ENCODE data around the gene FLYWCH1.

FLYWCH1 gene

DNA sequence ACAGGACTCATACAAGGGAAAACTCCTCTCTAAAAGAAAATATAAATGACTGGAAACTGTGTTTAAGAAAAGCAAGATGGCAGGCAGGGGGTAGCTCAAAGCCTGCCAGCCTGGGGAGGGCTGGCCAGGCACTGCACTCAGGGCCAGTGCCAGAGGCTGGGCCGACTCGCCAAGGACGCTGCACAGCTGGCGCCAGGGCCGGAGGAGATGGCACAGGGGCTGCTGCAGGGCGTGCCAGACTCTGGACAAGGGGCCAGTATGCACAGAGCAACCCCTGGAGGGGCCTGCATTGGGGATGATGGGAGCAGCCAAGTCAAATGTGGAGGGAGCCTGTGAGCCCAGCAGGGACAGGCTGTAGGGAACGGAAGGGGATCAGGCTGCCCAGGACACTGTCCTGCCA, 64.5 kb downstream of the FLYWCH1 start:
- DNase-seq (ENCODE audit: extremely low spot score), result no peak
- POLR2A ChIA-PET, result interaction anchor here (0.8 to 3.9 kb wide), 2 partner anchors 12 to 44 kb away, joined by 3 to 10 read pairs; partner anchors contain the start of gene KREMEN2
- CTCF ChIA-PET, result no interaction called here
- TF ChIP-seq NFRKB (IDR thresholded peaks at IDR 0.05), result no peak
- TF ChIP-seq BHLHE40 (IDR thresholded peaks at IDR 0.05; ENCODE audit: borderline replicate concordance), result no peak
- no peak for TF ChIP-seq ZNF384 (IDR thresholded peaks at IDR 0.05)
- no peak for TF ChIP-seq CTBP1 (IDR thresholded peaks at IDR 0.05; ENCODE audit: borderline replicate concordance)
- TF ChIP-seq ELF4 (IDR thresholded peaks at IDR 0.05), result no peak
- no peak for TF ChIP-seq FOXK2 (IDR thresholded peaks at IDR 0.05)
- TF ChIP-seq SP1 (IDR thresholded peaks at IDR 0.05), result no peak
- no peak for TF ChIP-seq TARDBP (IDR thresholded peaks at IDR 0.05)
- TF ChIP-seq, protein P1, sequence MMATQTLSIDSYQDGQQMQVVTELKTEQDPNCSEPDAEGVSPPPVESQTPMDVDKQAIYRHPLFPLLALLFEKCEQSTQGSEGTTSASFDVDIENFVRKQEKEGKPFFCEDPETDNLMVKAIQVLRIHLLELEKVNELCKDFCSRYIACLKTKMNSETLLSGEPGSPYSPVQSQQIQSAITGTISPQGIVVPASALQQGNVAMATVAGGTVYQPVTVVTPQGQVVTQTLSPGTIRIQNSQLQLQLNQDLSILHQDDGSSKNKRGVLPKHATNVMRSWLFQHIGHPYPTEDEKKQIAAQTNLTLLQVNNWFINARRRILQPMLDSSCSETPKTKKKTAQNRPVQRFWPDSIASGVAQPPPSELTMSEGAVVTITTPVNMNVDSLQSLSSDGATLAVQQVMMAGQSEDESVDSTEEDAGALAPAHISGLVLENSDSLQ (IDR thresholded peaks at IDR 0.05), result no peak
- TF ChIP-seq FOXM1 (IDR thresholded peaks at IDR 0.05; ENCODE audit: borderline replicate concordance), result no peak
- TF ChIP-seq SUZ12 (IDR thresholded peaks at IDR 0.05), result no peak
- TF ChIP-seq L3MBTL2 (conservative IDR thresholded peaks at IDR 0.05), result no peak
- no peak for TF ChIP-seq HDGF (IDR thresholded peaks at IDR 0.05; ENCODE audit: borderline replicate concordance)
- TF ChIP-seq LEF1 (IDR thresholded peaks at IDR 0.05; ENCODE audit: borderline replicate concordance), result no peak
- TF ChIP-seq ARNT (IDR thresholded peaks at IDR 0.05), result no peak
- TF ChIP-seq FOXA1 (IDR thresholded peaks at IDR 0.05), result no peak

DNA sequence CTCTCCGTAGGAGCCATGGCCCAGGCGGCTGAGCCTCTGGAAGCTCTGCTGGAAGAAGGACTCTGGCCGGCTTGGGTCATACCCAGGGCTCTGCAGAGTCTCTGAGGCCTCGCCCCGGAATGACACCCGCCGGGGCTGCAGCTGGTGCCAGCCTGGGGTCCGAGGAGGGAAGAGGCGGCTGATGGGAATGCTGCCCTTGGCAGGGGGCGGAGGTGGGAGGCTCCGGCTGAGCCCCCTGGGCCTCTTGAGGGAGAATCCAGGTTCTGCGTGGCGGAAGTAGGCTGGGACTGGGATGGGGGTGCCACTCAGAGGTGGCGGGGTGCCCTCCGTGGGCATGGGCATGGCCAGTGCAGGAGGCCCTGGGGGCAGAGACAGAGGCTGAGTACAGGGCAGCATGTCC, 64.9 kb downstream of the FLYWCH1 start:
- POLR2A ChIA-PET, result interaction anchor here (0.8 to 3.9 kb wide), 2 partner anchors 12 to 44 kb away, joined by 3 to 10 read pairs; partner anchors contain the start of gene KREMEN2
- CTCF ChIA-PET, result no interaction called here
- no peak for DNase-seq (ENCODE audit: extremely low spot score)
- TF ChIP-seq ZNF384 (IDR thresholded peaks at IDR 0.05) (no peak), LEF1 (IDR thresholded peaks at IDR 0.05; ENCODE audit: borderline replicate concordance) (no peak)

DNA sequence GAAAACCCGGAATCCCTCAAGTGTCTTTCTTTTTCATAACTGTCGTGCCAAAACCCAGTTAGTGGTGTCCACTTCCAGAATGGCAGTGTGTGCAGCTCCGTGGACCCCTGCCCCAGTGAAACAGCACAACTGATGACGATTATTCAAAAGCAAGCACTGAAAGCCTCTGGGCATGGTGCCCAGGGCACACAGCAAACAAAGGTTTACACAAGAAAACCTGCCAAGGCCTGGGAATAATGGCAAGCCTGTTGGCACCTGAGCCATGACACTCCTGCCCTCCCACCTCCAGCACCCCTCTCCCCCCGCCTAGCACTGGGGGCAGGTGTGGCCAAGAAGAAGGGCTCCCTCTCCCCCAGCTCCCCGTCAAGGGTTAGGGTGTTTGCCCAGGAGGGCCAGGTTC, 65.7 kb downstream of the FLYWCH1 start:
- CTCF ChIA-PET, result no interaction called here
- DNase-seq (ENCODE audit: extremely low spot score), result no peak
- TF ChIP-seq TARDBP (IDR thresholded peaks at IDR 0.05) (no peak), NFRKB (IDR thresholded peaks at IDR 0.05) (no peak), HDGF (IDR thresholded peaks at IDR 0.05; ENCODE audit: borderline replicate concordance) (no peak), ZNF384 (IDR thresholded peaks at IDR 0.05) (no peak), FOXK2 (IDR thresholded peaks at IDR 0.05) (no peak), FOXA1 (IDR thresholded peaks at IDR 0.05) (no peak), ELF4 (IDR thresholded peaks at IDR 0.05) (no peak), SP1 (IDR thresholded peaks at IDR 0.05) (no peak), CTBP1 (IDR thresholded peaks at IDR 0.05; ENCODE audit: borderline replicate concordance) (no peak), LEF1 (IDR thresholded peaks at IDR 0.05; ENCODE audit: borderline replicate concordance) (no peak)
- TF ChIP-seq, protein P1 (IDR thresholded peaks at IDR 0.05), result no peak
- POLR2A ChIA-PET, result interaction anchor here (1.0 to 3.9 kb wide), 3 partner anchors 13 to 45 kb away, joined by 3 to 10 read pairs (median 6); partner anchors contain the start of genes KREMEN2 and TNFRSF12A

DNA sequence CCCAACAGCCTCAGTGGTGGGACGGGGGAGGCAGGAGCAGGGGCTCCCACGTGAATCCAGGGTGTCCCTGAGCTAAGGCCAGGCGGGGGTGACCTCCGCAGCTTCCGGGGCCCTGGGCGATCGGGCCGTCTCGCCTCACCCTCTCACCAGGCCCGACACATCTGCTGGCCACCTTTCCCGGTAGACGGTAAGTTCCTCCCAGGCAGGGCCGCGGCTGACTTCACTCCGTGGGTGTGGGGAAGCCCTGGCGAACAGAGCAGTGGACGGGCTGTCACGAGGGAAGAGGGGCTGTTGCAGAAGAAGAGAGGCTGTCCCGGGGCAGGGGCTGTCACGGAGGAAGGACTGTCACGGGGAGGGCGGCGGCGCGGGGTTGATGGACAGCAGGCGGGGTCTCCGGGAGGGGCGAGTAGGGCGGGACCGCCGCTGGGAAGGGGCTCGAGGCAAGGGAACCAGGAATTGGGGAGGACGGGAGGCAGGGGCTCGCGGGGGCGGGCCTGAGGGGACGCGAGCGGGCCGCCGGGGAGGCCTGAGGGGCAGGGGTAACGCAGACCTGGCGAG, 68.0 kb downstream of the FLYWCH1 start:
- POLR2A ChIA-PET, result interaction anchor here (0.6 to 3.5 kb wide), 24 partner anchors 8 to 112 kb away, joined by 3 to 40 read pairs (median 4); partner anchors contain the start of genes FLYWCH2, KREMEN2, PAQR4 and TNFRSF12A
- peak; percentile 32 for DNase-seq (ENCODE audit: extremely low spot score)
- no peak for TF ChIP-seq NFRKB (IDR thresholded peaks at IDR 0.05)
- TF ChIP-seq, protein P1 (IDR thresholded peaks at IDR 0.05), result peak; percentile 93
- CTCF ChIA-PET, result interaction anchor here (0.6 kb wide), 1 partner anchor 125 kb away, joined by 6 read pairs; no protein-coding TSS in a partner anchor

DNA sequence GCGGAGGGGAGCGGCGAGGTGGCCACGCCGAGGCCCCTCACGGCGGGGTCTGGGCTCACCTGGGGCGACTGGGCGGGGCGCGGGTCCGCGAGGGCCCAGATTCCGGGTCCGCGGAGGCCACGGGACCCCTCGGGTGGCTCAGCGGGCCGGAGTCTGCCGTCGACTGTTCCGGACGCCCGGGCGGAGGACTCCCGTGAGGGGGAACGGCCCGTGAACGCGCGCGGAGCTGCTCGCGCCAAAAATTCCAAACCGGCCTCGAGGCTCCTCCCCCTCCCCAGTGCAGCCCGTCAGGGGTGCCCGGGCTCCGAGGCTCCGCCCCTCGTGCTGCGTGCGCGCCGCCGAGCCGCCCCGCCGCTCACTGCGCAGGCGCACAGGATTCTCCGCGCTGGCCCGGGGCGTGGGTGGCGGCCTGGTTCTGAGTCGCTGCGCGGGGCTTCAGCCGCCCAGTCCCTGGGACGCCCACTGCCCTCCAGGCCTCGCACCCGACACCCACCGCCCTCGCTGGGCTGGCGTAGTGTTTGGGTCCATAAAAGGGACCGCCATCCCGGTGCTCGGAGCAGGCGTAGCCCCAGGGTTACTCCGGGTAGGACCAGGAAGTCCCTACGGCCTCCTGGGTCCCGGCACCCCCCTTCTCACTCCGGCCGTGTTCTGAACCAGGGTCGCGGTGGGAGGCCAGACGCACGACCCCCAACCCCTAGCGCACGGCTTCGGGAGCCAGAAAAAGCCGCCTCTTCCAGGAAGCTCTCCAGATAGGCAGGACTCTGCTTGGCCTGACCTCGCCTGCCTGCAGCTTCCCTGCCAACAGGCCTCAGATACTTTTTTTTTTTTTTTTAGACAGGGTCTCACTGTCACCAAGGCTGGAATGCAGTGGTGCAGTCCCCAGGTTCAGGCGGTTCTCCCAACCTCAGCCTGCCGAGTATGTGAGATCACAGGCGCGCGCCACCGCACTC, 68.8 kb downstream of the FLYWCH1 start, which contains the start of gene PKMYT1:
Gene PKMYT1, minus strand, starts transcription at position 220 of the 950 bp plus-strand sequence. CDS start 789 bp downstream, outside the sequence.
- TF ChIP-seq TARDBP (IDR thresholded peaks at IDR 0.05) (no peak), L3MBTL2 (conservative IDR thresholded peaks at IDR 0.05) (peak; percentile 21; the same call in 1 of the 2 replicates), FOXK2 (IDR thresholded peaks at IDR 0.05) (no peak), ELF4 (IDR thresholded peaks at IDR 0.05) (no peak; the same call in 1 of the 2 replicates), SP1 (IDR thresholded peaks at IDR 0.05) (no peak), NFRKB (IDR thresholded peaks at IDR 0.05) (no peak), ARNT (IDR thresholded peaks at IDR 0.05) (no peak)
- TF ChIP-seq, protein P1 (IDR thresholded peaks at IDR 0.05), result no peak
- peak; percentile 99 for DNase-seq (ENCODE audit: extremely low spot score)
- ChIA-PET POLR2A (interaction anchor here (0.6 to 3.5 kb wide), 28 partner anchors 8 to 154 kb away, joined by 3 to 40 read pairs (median 4); partner anchors contain the start of genes FLYWCH2, KREMEN2, PAQR4 and TNFRSF12A), CTCF (interaction anchor here (0.6 to 1.0 kb wide), 5 partner anchors 38 to 124 kb away, joined by 3 to 6 read pairs (median 3); partner anchors contain the start of genes HCFC1R1 and THOC6)
